GM21576 (cell line): Measurements from ENCODE around the gene RBM8A.
"Not testable (repeated sequence)": the region's sequence is repeated elsewhere in the genome, so short reads cannot be mapped to it uniquely, and the experiment has no call there.

Source experiments
- ATAC-seq: cut with Tn5 transposase; IDR thresholded peaks from one replicate; pipeline ENCODE4 v1.9.1; 2021; ENCODE audit warnings: mild to moderate bottlenecking, moderate library complexity; ENCODE audit not compliant: unreplicated experiment

The RBM8A gene

GRCh38 chr1:145956781-145957442 lies 29.6 kb upstream of the RBM8A start:
- ATAC-seq = no peak

GRCh38 chr1:145956361-145956760 lies 29.1 kb upstream of the RBM8A start:
- ATAC-seq = no peak

- ATAC-seq = no peak
These were observed 28.2 kb upstream of the RBM8A start for GRCh38 chr1:145955436-145955835.

- ATAC-seq = no peak
These were observed 26.6 kb upstream of the RBM8A start for GRCh38 chr1:145953861-145954260.

GRCh38 chr1:145952903-145953302 lies 25.6 kb upstream of the RBM8A start:
- no peak for ATAC-seq

GRCh38 chr1:145951526-145951925 lies 24.2 kb upstream of the RBM8A start:
- no peak for ATAC-seq

- ATAC-seq = no peak
These were observed 21.9 kb upstream of the RBM8A start for GRCh38 chr1:145949219-145949618.

GRCh38 chr1:145947551-145947950 lies 20.3 kb upstream of the RBM8A start:
- no peak for ATAC-seq

- no peak for ATAC-seq
These were observed 19.2 kb upstream of the RBM8A start for GRCh38 chr1:145946477-145946986.

- no peak for ATAC-seq
These were observed 17.2 kb upstream of the RBM8A start for GRCh38 chr1:145944532-145944931.

- no peak for ATAC-seq
These were observed 15.6 kb upstream of the RBM8A start for GRCh38 chr1:145942871-145943270.

- ATAC-seq = no peak
These were observed 15.1 kb upstream of the RBM8A start for GRCh38 chr1:145942405-145942804.

GRCh38 chr1:145937436-145937835 lies 10.2 kb upstream of the RBM8A start:
- ATAC-seq = no peak

GRCh38 chr1:145936247-145936646 lies 9.0 kb upstream of the RBM8A start:
- no peak for ATAC-seq

GRCh38 chr1:145935708-145936107 lies 8.4 kb upstream of the RBM8A start:
- no peak for ATAC-seq

- not testable (repeated sequence) for ATAC-seq
These were observed 5.3 kb upstream of the RBM8A start for GRCh38 chr1:145932522-145933009.

- ATAC-seq = no peak
These were observed 796 bp upstream of the RBM8A start for GRCh38 chr1:145927916-145928643.

- peak; percentile 8 for ATAC-seq
These were observed 610 bp downstream of the RBM8A start for GRCh38 chr1:145926686-145927062.

GRCh38 chr1:145922266-145922665 lies 5.0 kb downstream of the RBM8A start:
- no peak for ATAC-seq

GRCh38 chr1:145920297-145920696 lies 7.0 kb downstream of the RBM8A start:
- not testable (repeated sequence) for ATAC-seq

GRCh38 chr1:145918992-145919939 lies 8.0 kb downstream of the RBM8A start:
- peak; percentile 77 for ATAC-seq
